ENCODE data around the gene PRPF8. TPM values are rescaled to one million over a fixed set of nuclear protein-coding genes. Genes with fewer than 3 reads are reported as not detected.
"Not testable (repeated sequence)": the region's sequence is repeated elsewhere in the genome, so short reads cannot be mapped to it uniquely, and the experiment has no call there.

The PRPF8 gene
- total RNA-seq, 4 donors from 2014 or later = 176 to 235 (median 194) TPM

GRCh38 chr17:1705004-1705403 is 20.3 kb upstream of the PRPF8 start:
- no peaks in the 10 kb centered on the region for H3K9me3 ChIP-seq

GRCh38 chr17:1703063-1703462 is 18.4 kb upstream of the PRPF8 start:
- no peak for DNase-seq (ENCODE audit: low spot score in 2 of 2)
- Histone ChIP-seq H3K27ac (no peak overlapping the region), H3K36me3 (peaks cover 0 to 5% (median 0%) of the 10 kb centered on the region in 3 donors), H3K4me3 (no peak overlapping the region), H3K4me1 (no peaks in the 10 kb centered on the region), H3K27me3 (no peaks in the 10 kb centered on the region), H3K9me3 (no peaks in the 10 kb centered on the region)
- 34 to 41% methylated on average over 4 of the region's 4 CpGs for WGBS, 2 donors
- no peak for TF ChIP-seq CTCF (IDR thresholded peaks at IDR 0.05)
- no peak for TF ChIP-seq POLR2A (IDR thresholded peaks at IDR 0.05)
- no peak for TF ChIP-seq EP300 (IDR thresholded peaks at IDR 0.05)

More at GRCh38 chr17:1705004-1705403, 20.3 kb upstream of the PRPF8 start:
- no peak overlapping the region for H3K4me3 ChIP-seq
- DNase-seq (ENCODE audit: low spot score in 2 of 2) = no peak
- peaks cover 0 to 13% (median 6%) of the 10 kb centered on the region in 4 donors for H3K4me1 ChIP-seq
- H3K27me3 ChIP-seq = no peaks in the 10 kb centered on the region
- H3K36me3 ChIP-seq = peaks cover 0 to 5% (median 0%) of the 10 kb centered on the region in 3 donors
- TF ChIP-seq EP300 (IDR thresholded peaks at IDR 0.05) (no peak), CTCF (IDR thresholded peaks at IDR 0.05) (no peak), POLR2A (IDR thresholded peaks at IDR 0.05) (no peak)
- H3K27ac ChIP-seq = no peak overlapping the region
- 82 to 89% methylated on average over 7 of the region's 7 CpGs for WGBS, 2 donors

GRCh38 chr17:1699891-1700290 is 15.2 kb upstream of the PRPF8 start:
- not testable (repeated sequence) for H3K36me3 ChIP-seq; H3K4me1 ChIP-seq; DNase-seq (ENCODE audit: low spot score in 2 of 2); H3K27ac ChIP-seq; H3K9me3 ChIP-seq; H3K4me3 ChIP-seq; H3K27me3 ChIP-seq
- 86 to 91% methylated on average over 5 of the region's 5 CpGs for WGBS, 2 donors

GRCh38 chr17:1697681-1698080 is 13.0 kb upstream of the PRPF8 start:
- TF ChIP-seq POLR2A (IDR thresholded peaks at IDR 0.05) = no peak
- no peak for TF ChIP-seq EP300 (IDR thresholded peaks at IDR 0.05)
- no peak for TF ChIP-seq CTCF (IDR thresholded peaks at IDR 0.05)
- Histone ChIP-seq H3K27ac (no peak overlapping the region), H3K4me1 (no peaks in the 10 kb centered on the region), H3K36me3 (no peaks in the 10 kb centered on the region), H3K9me3 (no peaks in the 10 kb centered on the region), H3K27me3 (no peaks in the 10 kb centered on the region), H3K4me3 (no peak overlapping the region)
- no peak for DNase-seq (ENCODE audit: low spot score in 2 of 2)
- 44% methylated on average over 5 of the region's 5 CpGs for WGBS, 2 donors

- Histone ChIP-seq H3K27ac (no peak overlapping the region), H3K4me1 (no peaks in the 10 kb centered on the region), H3K9me3 (peaks cover 0 to 2% (median 0%) of the 10 kb centered on the region in 4 donors), H3K36me3 (no peaks in the 10 kb centered on the region), H3K27me3 (no peaks in the 10 kb centered on the region), H3K4me3 (no peak overlapping the region)
- WGBS, 2 donors = 90 to 91% methylated on average over 8 of the region's 8 CpGs
- no peak for DNase-seq (ENCODE audit: low spot score in 2 of 2)
- TF ChIP-seq EP300 (IDR thresholded peaks at IDR 0.05) (no peak), POLR2A (IDR thresholded peaks at IDR 0.05) (no peak)
Observed at GRCh38 chr17:1695365-1695764, 10.7 kb upstream of the PRPF8 start.

- TF ChIP-seq EP300 (IDR thresholded peaks at IDR 0.05) = no peak
- no peak for TF ChIP-seq POLR2A (IDR thresholded peaks at IDR 0.05)
- no peak for TF ChIP-seq CTCF (IDR thresholded peaks at IDR 0.05)
- Histone ChIP-seq H3K36me3 (no peaks in the 10 kb centered on the region), H3K9me3 (peaks cover 0 to 2% (median 0%) of the 10 kb centered on the region in 4 donors), H3K27ac (no peak overlapping the region), H3K4me1 (no peaks in the 10 kb centered on the region), H3K27me3 (no peaks in the 10 kb centered on the region), H3K4me3 (no peak overlapping the region)
- WGBS, 2 donors = 83% methylated on average over 7 of the region's 7 CpGs
- DNase-seq (ENCODE audit: low spot score in 2 of 2) = no peak
Observed at GRCh38 chr17:1693339-1693738, 8.7 kb upstream of the PRPF8 start.
